NCI-H146 treated with DMSO at 0.1 percent for 48 hours (cell line): ENCODE results near the gene PLS1.
A peak's percentile ranks its signal among the peaks of the same experiment; 100 is the strongest.

Experiments
- DNase-seq: peaks from one replicate; lab custom pipeline; 2025; ENCODE audit not compliant: unreplicated experiment; lab: John Stamatoyannopoulos, UW

PLS1 gene

DNA sequence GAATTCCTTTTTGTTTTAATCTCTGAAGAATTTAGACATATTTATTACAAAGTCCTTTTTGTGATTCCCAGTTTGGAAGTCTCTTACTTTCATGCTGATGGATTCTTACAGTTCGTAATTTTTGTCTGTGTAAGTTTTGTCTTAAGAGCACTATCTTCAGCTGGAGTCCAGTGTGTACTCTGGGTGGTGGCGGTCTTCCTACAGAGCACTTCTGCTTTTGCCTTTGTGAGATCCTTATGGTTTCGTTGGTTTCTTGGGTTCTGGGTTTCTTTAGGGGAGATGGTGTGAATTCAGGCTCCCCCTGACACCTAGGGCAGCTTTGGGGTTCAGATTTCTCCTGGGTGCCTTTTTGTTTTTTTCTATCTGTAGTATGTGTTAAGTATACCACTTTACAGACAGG is 45.3 kb downstream of the PLS1 start:
- DNase-seq: no peak

DNA sequence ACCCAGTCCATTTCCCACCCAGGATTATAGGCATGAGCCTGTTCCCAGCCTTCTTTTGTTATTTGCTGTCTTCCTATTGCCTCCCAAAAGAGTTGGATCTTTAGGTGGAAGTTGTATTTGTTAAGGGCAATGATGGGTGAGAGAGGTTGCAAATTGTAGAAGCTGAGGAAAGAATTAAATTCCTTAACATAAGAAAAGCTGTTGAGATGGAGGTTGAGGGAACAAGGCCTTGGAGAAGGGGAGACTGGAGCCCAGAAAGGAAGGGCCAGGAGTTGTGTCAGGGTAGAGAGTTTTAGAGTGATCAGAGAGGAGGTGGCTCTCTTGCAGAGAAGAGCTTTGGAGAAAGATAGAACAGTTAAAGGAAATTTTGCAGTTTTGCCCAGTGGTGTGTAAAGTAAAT is 46.8 kb downstream of the PLS1 start:
- no peak for DNase-seq

DNA sequence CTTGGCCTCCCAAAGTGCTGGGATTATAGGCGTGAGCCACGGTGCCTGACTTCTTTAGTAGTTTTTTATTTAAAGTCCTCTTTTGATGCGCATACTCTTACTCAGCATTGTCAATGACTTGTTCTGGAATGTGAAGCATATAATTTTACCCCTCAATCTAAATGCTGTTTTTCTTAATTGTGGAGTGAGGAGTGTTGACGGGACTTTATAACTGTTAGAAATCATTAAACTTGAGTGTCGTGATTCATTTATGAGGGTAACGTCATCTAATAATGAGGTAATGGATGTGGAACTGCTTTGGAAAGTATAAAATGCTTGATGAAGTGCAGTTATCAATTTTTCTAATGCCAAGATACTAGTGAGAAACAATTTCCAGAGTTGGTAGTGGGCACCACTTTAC is 48.3 kb downstream of the PLS1 start:
- DNase-seq: no peak

DNA sequence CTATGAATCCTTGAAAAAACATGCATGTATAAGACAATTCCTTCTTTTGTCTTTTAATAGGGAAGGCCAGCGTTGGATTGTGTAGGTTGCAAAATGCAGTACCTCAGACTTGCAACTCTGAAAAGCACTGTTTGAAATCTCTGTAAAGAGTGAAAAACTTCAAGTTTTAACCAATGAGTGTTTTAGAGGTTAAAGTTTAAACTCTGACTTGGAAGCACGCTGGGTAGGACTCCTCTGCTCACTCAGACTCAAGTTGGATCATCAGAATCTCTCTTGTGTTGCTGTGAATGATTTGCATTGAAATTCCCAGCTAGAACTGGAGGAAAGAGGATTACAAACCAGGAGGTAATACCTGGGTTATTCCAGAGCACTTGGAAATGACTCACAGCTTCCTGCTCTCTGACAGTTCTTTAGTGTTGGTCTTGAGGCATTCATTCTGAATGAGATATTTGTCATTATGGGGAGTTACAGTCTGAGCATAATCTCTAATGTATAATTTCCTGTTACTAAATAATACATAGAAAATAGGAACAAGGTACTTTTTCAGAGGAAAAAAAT is 49.1 kb downstream of the PLS1 start:
- no peak for DNase-seq

DNA sequence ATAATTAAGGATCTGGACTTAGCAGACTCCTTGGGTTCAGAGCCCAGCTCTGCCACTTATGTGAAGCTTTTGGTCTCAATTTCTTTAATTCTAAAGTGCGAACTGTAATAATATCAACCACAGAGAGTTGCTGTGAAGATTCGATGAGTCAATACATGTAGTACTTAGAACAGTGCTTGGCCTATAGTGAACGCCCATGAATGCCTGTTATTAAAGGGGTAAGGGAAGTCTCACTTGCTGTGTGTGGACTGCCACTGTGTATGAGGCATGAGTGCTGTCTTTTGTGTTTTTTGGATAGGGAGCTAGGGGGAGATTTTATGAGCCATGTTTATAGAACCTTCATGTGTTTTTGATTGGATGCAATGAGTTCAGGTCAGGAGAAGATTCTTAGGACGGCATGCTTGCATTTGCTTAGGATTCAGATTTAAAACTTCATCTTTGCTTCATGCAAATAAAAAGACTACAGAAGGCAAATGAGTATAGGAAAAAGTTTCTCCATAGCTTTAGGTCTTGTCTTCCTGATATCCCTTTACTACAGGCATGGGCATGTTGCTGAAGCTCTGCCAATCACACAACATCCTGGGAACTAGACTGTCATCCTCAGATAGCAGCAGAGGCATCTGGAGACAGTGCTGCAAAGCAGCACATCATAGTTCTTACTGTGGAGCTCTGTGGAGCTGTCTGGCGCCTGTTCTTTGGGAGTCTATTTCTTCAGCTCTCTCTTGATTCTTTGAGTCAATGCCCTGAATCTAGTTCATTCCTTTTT is 50.0 kb downstream of the PLS1 start:
- no peak for DNase-seq

DNA sequence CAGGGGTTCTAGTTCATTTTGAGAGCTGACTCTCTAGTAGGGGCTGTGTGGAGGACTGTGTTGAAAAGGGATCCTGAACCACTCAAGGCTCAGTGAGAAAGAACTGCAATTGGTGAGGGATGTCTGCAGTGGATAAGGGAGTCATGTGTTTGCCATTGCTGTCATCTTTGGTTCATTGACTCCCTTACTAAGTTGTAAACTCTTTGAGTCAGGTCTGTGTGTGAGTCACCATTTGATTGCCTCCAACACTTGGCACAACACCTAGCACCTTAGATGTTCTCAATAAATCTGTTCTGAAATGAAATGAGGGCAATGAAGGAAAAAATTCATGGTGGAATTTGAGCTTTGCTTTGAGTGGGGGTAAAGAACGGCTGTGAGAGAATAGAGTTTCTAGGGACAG is 51.7 kb downstream of the PLS1 start:
- DNase-seq: no peak

DNA sequence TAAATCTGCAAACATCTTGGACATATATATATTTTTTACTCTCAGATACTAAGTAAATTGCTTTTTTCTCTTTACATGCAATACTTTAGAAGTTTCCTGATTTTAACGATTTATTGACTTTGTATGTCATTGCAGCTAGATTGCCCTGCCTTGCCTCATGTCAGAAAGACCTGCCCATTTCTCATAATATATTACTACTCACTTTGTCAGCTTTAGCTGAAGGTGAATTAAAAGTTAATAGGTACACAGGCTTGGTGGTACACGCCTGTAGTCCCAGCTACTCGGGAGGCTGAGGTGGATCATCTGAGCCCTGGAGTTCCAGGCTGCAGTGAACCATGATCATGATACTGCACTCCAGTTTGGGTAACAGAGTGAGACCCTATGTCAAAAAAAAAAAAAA is 52.8 kb downstream of the PLS1 start:
- DNase-seq: no peak

DNA sequence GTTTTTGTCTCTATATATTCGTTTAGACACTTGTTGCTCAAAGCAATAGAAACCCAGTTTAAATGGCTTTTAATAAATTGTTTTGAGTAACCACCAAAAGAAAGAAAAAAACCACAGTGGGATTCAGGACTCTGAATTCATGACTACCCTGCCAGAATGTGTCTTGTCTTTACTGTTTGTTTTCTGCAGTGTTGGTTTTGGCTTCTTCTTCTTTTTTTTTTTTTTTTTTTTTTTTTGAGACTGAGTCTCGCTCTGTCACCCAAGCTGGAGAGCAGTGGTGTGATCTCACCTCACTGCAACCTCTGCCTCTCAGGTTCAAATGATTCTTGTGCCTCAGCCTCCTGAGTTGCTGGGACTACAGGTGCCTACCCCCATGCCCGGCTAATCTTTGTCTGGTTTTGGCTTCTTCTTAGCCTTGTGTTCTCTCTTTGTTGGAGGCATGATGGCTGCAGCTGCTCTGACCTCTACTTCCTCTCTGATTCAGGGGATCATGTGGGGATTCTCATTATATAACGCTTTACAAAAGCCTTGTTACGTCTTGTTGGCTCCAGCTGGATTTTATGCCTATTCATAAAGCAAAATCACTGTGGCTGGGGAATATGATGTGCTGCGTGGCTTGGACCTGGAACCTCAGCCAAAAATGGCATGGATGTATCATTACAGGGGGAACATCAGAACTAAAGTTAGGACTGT is 54.0 kb downstream of the PLS1 start:
- DNase-seq: peak; percentile 76

DNA sequence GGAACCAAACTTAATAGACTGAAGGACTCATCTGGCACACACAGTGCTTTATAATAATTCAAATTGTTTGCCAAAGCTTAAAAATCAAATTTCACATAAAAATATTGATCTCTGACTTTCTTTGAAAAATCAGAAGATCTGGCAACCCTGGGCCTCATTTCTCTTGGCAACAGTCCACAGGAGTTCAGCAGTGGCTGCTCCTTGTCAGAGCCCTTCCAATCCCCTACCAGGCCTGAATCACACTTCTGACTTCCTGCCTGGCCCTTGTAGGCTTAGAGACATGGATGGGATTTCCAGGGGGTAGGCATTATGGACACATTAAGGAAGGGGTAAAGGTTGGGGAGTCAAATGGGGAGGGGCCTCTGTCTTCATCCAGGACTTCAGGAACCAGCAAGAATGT is 55.5 kb downstream of the PLS1 start:
- no peak for DNase-seq

DNA sequence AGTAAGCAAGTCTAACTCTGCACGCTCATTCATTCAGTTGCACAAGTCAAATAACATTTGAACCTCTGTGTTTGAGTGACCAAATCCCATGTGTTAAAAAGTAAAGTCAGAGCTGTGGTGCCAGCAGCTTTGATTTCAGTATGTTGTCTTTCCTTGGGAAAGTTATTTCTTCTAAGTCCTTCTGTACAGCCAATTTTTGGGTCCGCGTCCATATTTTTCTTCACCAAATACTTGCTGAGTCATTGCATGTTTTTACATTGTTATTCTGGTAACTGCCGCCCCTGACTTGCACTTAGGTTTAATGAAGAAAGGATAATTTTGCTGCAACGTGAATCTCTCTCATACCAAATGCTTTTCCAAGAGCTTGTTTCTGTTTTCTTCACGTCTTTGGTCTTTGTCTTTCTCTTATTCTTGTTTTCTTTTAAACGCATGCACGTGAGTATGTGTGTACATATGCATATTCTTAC is 56.7 kb downstream of the PLS1 start:
- DNase-seq: no peak

DNA sequence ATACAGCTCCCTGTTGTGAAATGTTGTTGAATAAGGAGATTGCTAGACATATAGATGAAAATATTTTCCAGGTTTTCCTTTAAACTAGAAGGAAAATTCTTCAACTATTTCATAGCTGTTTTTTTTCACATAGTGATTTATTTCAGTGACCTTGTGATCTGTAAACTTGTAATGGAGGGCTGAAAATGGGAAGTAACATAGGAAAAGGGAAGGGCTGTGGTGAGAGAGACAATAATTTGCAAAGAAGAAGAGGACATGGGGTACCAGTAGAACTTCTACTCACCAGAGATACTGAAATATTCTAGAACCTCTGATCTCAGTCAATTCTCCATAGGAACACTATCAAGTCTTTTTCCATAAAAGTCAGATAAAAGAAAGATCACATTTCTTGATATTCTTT is 60.4 kb downstream of the PLS1 start:
- no peak for DNase-seq

DNA sequence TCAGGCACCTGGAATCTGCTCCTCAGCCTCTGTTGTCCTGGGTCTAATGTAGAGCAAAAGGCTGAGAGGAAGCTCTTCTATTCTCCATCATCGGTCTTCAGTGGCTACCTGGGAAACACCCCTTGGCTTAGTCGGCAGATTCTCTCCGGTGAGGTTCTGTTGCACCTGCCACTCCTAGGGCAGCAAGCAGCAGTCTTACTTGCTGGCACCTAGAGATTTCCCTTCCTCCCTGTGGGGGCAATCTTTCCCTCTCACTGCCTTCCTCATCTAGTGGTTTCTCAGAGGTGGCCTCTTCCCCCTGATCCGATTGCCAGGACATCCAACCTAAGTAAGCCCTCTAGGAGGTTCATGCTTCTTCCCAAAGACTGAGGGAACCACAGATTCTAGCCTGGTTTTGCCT is 60.8 kb downstream of the PLS1 start:
- DNase-seq: peak; percentile 47

DNA sequence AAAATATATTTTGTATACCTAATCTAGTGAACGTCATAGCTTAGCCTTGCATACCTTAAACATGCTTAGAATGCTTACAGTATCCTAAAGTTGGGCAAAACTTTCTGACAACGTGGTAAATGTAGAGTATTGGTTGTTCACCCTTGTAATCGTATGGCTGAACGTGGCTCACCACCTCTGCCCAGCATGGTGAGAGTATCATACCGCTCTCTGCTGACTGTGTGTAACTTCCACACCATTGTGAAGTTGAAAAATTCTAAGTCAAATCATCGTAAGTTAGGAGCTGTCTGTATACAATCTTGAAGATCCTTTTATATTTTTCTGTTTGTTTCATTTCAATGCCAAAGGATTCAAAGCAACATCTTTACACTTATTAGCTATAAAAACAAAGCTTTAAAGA is 64.2 kb downstream of the PLS1 start:
- DNase-seq: no peak

DNA sequence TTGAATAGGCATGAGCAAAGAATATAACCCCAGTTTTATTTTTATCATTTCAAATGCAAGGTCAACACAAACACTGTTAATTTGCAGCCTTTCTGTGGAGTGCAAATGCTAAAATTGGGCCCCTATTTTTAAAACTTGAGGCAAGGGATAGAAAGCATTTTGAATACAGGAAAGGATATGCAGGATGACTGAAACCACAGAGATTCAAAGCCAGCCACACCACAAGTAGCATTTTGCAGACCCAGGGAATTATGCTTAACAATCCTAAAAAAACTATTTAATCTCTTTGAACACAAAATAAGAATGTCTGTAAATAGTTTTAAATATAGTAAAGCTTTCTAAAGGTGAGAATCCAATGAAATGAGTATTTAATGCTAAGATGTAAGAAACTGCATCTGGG is 64.7 kb downstream of the PLS1 start:
- DNase-seq: no peak

DNA sequence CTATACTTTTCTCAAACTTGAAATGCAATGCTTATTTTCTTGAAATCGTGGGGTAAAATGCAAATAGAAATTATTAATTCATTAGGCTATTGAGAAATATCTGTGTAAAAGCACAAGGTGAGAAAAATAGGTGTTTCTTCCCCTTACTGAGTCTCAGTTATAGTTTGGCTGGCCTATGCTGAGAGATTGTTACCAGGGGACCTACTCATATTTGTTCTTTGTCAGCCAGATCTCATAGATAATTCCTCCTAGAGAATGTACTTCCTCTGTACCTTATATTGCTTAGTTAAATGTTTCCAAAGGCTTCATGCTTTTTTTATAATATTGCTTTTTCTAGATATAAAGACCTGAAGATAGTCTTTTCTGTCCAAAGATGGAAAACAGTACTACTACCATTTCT is 67.7 kb downstream of the PLS1 start:
- no peak for DNase-seq

DNA sequence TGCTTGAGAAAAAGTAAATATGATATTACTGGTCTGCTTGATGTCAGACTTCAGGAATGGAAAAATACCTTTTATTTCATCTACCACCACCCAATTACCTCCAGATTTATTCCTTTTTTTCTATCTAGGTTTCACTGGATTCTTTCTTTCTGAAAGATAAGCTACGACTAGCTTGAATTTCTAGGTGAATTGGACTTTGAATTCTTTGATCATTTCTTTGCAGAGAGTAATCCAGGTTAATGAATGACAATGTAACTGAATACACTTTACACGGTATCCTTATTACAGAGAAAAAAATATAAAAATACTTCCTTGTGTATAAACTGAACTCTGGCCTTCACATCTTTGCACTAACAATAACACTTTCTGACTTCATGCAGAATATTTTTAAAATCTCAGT is 68.1 kb downstream of the PLS1 start:
- no peak for DNase-seq

DNA sequence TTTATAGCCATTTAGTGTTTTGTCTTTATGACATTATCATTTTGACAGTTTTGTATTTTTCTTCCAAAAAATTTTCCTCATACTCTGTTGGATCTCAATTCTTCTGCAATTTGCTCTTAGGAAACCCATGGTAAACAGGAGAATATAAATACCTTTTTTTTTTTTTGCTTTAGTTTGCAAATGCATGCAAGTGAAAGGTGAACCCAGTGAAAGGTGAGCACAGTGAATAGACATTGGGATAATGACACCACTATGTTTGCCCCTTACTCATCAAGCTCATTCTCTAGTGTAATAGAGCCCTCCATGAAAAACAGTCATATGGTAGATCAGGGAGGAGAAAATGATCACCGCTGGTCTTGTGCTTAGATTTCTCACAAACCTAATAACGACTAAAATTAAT is 68.6 kb downstream of the PLS1 start:
- DNase-seq: peak; percentile 97

DNA sequence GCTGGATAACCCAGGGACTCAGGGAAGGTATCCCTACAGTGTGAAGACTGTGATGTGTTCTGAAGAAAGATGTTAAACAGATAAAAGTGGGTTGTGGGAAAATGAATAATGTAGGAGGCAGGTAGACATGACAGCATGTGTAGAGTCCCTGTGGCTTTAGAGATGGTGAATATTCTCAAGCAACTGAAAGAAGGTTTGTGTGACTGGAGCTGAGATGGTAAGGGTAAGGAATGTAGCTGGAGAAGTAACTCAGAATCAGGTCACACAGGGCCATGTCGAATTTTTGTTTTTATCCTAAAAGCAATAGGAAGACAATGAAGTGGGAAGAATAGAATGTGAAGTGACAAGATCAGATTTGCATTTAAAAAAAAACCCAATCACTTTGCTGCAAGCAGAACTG is 73.9 kb downstream of the PLS1 start:
- no peak for DNase-seq

DNA sequence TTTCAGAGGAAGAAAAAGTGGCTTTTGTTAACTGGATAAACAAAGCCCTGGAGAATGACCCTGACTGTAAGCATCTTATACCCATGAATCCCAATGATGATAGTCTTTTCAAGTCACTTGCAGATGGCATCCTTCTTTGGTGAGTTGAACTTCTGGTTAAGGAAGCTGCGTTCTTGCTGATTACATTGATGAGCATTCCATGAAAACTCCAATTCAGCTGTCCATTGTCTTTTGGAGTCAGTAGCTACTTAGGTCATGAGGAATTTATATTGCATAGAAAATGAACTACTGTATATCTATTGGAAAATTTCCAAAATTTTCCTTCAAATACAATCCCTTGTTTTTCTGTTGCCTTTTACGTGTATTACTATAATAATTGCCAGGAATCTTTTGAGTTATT is 80.0 kb downstream of the PLS1 start:
- DNase-seq: no peak

DNA sequence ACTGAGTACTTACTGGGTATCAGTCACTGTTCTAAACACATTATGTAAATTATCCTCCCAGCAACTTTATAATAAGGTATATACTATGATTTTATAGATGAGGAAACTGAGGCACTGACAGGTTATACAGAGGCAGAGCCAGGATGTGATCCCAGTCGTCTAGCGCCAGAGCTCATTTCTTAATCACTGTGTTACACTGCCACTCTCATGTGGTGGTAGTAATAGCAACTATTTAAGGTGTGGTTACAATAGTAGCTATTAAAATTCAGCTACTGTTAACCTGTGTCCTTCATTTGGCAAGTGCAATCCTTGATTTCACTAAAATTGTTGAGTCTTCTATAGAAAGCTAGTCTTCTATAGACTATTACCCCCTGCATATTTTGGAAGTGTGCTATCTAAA is 84.5 kb downstream of the PLS1 start:
- DNase-seq: no peak

DNA sequence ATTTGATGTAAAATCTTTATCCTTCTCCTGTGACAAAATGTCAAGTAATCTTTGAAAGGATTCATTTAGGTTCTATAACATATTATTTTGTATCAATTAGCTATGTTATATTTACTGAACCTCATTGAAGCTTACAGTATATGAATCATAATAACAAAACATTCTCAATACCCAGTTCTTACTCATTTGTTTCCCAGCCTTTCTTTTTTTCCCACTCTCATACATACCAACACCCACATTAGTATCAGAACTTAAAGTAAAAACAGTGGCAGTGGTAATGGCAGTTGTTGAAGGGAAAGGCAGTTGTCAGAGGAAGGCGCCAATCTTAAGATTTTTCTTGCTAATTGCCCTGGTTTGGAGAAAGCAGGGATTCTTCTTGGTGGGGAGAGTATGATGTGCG is 94.4 kb downstream of the PLS1 start:
- no peak for DNase-seq

DNA sequence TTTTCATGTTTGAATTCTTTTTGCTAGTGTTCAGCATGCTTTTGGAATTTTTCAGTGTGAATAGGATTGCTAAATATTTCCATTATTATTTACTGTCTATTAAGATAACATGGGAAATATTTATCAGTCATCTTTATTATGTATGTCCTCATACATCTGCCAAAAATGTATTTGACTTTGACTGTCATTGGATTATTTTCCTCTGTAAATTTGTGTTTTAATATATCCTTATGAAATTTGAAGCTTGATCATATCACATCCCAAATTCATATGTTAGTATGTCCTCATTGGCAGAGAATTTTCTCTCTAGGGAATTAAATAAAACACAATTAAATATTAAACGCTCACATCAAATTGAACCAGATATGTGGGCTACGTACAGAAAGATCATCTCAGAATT is 95.3 kb downstream of the PLS1 start:
- DNase-seq: no peak
